ENCODE data around the gene AFG3L2. TPM values are rescaled to one million over a fixed set of nuclear protein-coding genes. Genes with fewer than 3 reads are reported as not detected.

Gene AFG3L2
- total and polyA plus RNA-seq, 2 of the 8 experiments (the other 6 are each of a cell fraction or from before 2014, with no cell fraction given) = 29.7 to 84.8 TPM

DNA sequence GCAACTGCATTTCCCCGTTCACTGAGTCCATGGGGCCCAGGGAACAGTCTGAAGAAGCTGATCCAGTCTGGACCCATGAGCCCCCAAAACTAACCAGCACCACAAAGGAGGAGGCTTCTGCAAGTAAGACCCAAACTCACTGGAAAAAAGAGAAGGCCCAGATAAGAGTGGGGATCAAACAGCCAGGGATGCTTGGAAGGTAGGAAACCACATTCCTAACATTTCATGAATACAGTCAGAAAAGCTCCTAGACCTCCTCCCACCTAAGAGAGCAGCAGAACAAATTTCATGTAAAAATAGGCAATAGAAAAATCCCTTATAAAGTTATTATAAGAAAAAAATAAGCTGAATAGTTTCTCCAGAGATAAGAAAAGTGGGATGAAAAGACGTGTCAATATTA lies 38.6 kb downstream of the AFG3L2 start:
- H4K20me1 ChIP-seq (replicated peaks in 1 of 2; ENCODE audit: control insufficient read depth in 1 of 2, insufficient read depth in 2 of 2, low read length in 2 of 2) = no peaks in the 10 kb centered on the region
- H2BK120ac ChIP-seq (replicated peaks; ENCODE audit: low read depth, low read length) = no peak overlapping the region
- H3K79me1 ChIP-seq (ENCODE audit: low read depth, low read length) = no peaks in the 10 kb centered on the region
- no peak overlapping the region for H3K14ac ChIP-seq (ENCODE audit: insufficient read length)
- POLR2A ChIA-PET (ENCODE audit: partially characterized antibody) = interaction anchor here (0.6 to 2.1 kb wide), 8 partner anchors 10 to 98 kb away, joined by 3 to 6 read pairs (median 4); partner anchors contain the start of gene AFG3L2
- H2BK15ac ChIP-seq (ENCODE audit: low read length) = no peak overlapping the region
- no peak overlapping the region for H3K27ac ChIP-seq (ENCODE audit: low read depth, low read length)
- no peaks in the 10 kb centered on the region for H3K79me2 ChIP-seq (ENCODE audit: control insufficient read depth in 1 of 2, insufficient read depth in 2 of 2, low read length in 2 of 2)
- no peaks in the 10 kb centered on the region for H3K9me3 ChIP-seq (ENCODE audit: insufficient read depth in 2 of 2, low read depth in 1 of 2, low read length in 1 of 2)
- no peak overlapping the region for H3K4ac ChIP-seq (replicated peaks; ENCODE audit: insufficient read length, low read depth, low read length)
- 85% methylated on average over 2 of the region's 2 CpGs; no CpG with 5 or more reads in 1 of the 2 experiments for WGBS, 2 experiments (ENCODE audit: extremely low coverage in 1 of 2, insufficient coverage in 1 of 2, insufficient read length in 1 of 2, insufficient replicate concordance in 2 of 2, low coverage in 1 of 2, low lambda C conversion rate in 2 of 2, missing lambda C conversion rate in 1 of 2)
- no peak overlapping the region; the same call in 1 of the 2 replicates for H4K8ac ChIP-seq (ENCODE audit: extremely low read depth, insufficient read depth, low read length)
- H3K56ac ChIP-seq (replicated peaks; ENCODE audit: insufficient read length, low read depth, low read length) = no peak overlapping the region
- FAIRE-seq = no peak
- no peak overlapping the region for H3K4me3 ChIP-seq (ENCODE audit: extremely low read depth in 1 of 4, insufficient read depth in 2 of 4, low read depth in 3 of 4, low read length in 4 of 4)
- H4K91ac ChIP-seq (replicated peaks; ENCODE audit: insufficient read length, low read length) = peak overlapping the region; percentile 22
- H2AFZ ChIP-seq (ENCODE audit: low read length) = no peak overlapping the region
- no peak overlapping the region for H3K9ac ChIP-seq (replicated peaks in 1 of 4; ENCODE audit: extremely low read depth in 1 of 4, low read depth in 3 of 4, low read length in 3 of 4)
- no peak overlapping the region for H2AK5ac ChIP-seq (ENCODE audit: low read depth, low read length)
- H3K23me2 ChIP-seq (ENCODE audit: low read depth, low read length) = no peaks in the 10 kb centered on the region
- peak overlapping the region; percentile 72; the same call in 1 of the 2 replicates for H2BK5ac ChIP-seq (ENCODE audit: low read depth, low read length)
- H3K23ac ChIP-seq (ENCODE audit: insufficient read length) = no peak overlapping the region
- H3K36me3 ChIP-seq (ENCODE audit: control insufficient read depth in 2 of 4, insufficient read depth in 4 of 4, low read length in 3 of 4) = peaks cover 3 to 10% (median 7%) of the 10 kb centered on the region in 4 experiments; a peak in 5 of 8 replicates
- peak overlapping the region; percentile 97 for H2BK12ac ChIP-seq (ENCODE audit: low read depth, low read length)
- CTCF ChIA-PET (ENCODE audit: partially characterized antibody) = interaction anchor here (0.7 to 1.7 kb wide), 6 partner anchors 8 to 103 kb away, joined by 3 to 6 read pairs (median 4); no protein-coding TSS in a partner anchor
- peaks cover 15 to 41% (median 38%) of the 10 kb centered on the region in 4 experiments for H3K4me1 ChIP-seq (replicated peaks in 1 of 4; ENCODE audit: control insufficient read depth in 3 of 4, insufficient read depth in 4 of 4, low read length in 3 of 4)
- peak overlapping the region; percentile 67 for H4K5ac ChIP-seq (ENCODE audit: insufficient read length, low read depth, low read length)
- no peaks in the 10 kb centered on the region for H3K27me3 ChIP-seq (replicated peaks in 1 of 4; ENCODE audit: control insufficient read depth in 3 of 4, extremely low read depth in 1 of 4, insufficient read depth in 3 of 4, low read length in 3 of 4)
- 0 out of 2 replicates have a peak overlapping the region, but pooled peaks have one; percentile 7 for H2BK20ac ChIP-seq (ENCODE audit: low read length)
- peak overlapping the region; percentile 81 for H3K18ac ChIP-seq (ENCODE audit: extremely low read depth, low read length)
- DNase-seq (ENCODE audit: low read depth in 1 of 2, low spot score in 2 of 2) = no peak
- peak overlapping the region; percentile 21 to 28; a peak in 3 of 4 replicates for H3K4me2 ChIP-seq (ENCODE audit: insufficient read depth in 1 of 2, low read depth in 2 of 2, low read length in 2 of 2)
- TF ChIP-seq CHD1 (IDR thresholded peaks at IDR 0.05; ENCODE audit: low read depth, low read length) (no peak), EGR1 (IDR thresholded peaks at IDR 0.05; ENCODE audit: borderline replicate concordance, low read depth, low read length) (no peak), CBX8 (IDR thresholded peaks at IDR 0.05; ENCODE audit: borderline replicate concordance, low read depth, low read length) (no peak), TBP (IDR thresholded peaks at IDR 0.05; ENCODE audit: low read depth, low read length) (no peak), PHF8 (conservative IDR thresholded peaks at IDR 0.05; ENCODE audit: low read depth, low read length) (no peak)
- TF ChIP-seq, protein P1, sequence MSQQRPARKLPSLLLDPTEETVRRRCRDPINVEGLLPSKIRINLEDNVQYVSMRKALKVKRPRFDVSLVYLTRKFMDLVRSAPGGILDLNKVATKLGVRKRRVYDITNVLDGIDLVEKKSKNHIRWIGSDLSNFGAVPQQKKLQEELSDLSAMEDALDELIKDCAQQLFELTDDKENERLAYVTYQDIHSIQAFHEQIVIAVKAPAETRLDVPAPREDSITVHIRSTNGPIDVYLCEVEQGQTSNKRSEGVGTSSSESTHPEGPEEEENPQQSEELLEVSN (IDR thresholded peaks at IDR 0.05) = no peak
- TF ChIP-seq, protein P2, sequence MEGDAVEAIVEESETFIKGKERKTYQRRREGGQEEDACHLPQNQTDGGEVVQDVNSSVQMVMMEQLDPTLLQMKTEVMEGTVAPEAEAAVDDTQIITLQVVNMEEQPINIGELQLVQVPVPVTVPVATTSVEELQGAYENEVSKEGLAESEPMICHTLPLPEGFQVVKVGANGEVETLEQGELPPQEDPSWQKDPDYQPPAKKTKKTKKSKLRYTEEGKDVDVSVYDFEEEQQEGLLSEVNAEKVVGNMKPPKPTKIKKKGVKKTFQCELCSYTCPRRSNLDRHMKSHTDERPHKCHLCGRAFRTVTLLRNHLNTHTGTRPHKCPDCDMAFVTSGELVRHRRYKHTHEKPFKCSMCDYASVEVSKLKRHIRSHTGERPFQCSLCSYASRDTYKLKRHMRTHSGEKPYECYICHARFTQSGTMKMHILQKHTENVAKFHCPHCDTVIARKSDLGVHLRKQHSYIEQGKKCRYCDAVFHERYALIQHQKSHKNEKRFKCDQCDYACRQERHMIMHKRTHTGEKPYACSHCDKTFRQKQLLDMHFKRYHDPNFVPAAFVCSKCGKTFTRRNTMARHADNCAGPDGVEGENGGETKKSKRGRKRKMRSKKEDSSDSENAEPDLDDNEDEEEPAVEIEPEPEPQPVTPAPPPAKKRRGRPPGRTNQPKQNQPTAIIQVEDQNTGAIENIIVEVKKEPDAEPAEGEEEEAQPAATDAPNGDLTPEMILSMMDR (IDR thresholded peaks at IDR 0.05; ENCODE audit: control extremely low read depth in 1 of 3, insufficient read depth in 1 of 3, low read depth in 1 of 3, low read length in 3 of 3) = no peak

Data from H1 (cell line).